HG03342 (cell line): ENCODE measurements around the gene CELF2.

Source experiments
- ATAC-seq: cut with Tn5 transposase; IDR thresholded peaks from one replicate; pipeline ENCODE4 v1.9.1; 2021; ENCODE audit warnings: mild to moderate bottlenecking, moderate library complexity; ENCODE audit not compliant: unreplicated experiment

The CELF2 gene

GRCh38 chr10:11317936-11318670 lies 300.4 kb downstream of the CELF2 start:
- ATAC-seq, result no peak

GRCh38 chr10:11318826-11319598 lies 301.3 kb downstream of the CELF2 start:
- ATAC-seq, result no peak

- no peak for ATAC-seq
These were observed 302.4 kb downstream of the CELF2 start for GRCh38 chr10:11319990-11320602.

GRCh38 chr10:11320809-11321520 lies 303.3 kb downstream of the CELF2 start:
- ATAC-seq, result no peak

GRCh38 chr10:11322698-11323097 lies 305.0 kb downstream of the CELF2 start:
- no peak for ATAC-seq

GRCh38 chr10:11324761-11325321 lies 307.2 kb downstream of the CELF2 start:
- ATAC-seq, result no peak

- ATAC-seq, result no peak
These were observed 308.1 kb downstream of the CELF2 start for GRCh38 chr10:11325817-11326216.

GRCh38 chr10:11326241-11326640 lies 308.6 kb downstream of the CELF2 start:
- no peak for ATAC-seq

- no peak for ATAC-seq
These were observed 309.4 kb downstream of the CELF2 start for GRCh38 chr10:11326913-11327616.

GRCh38 chr10:11328264-11329061 lies 310.8 kb downstream of the CELF2 start:
- no peak for ATAC-seq

GRCh38 chr10:11329062-11329673 lies 311.5 kb downstream of the CELF2 start:
- no peak for ATAC-seq

GRCh38 chr10:11330383-11331045 lies 312.8 kb downstream of the CELF2 start:
- no peak for ATAC-seq

GRCh38 chr10:11331046-11331577 lies 313.4 kb downstream of the CELF2 start:
- no peak for ATAC-seq

- ATAC-seq, result no peak
These were observed 314.1 kb downstream of the CELF2 start for GRCh38 chr10:11331726-11332125.

- ATAC-seq, result no peak
These were observed 315.2 kb downstream of the CELF2 start for GRCh38 chr10:11332846-11333245.

- no peak for ATAC-seq
These were observed 316.8 kb downstream of the CELF2 start for GRCh38 chr10:11334436-11334835.

- peak; percentile 42 for ATAC-seq
These were observed 317.5 kb downstream of the CELF2 start for GRCh38 chr10:11335167-11335652.

GRCh38 chr10:11335881-11336430 lies 318.3 kb downstream of the CELF2 start:
- ATAC-seq, result no peak
